HCT116 (cell line): ENCODE results near the gene GABBR2. TPM values are rescaled to one million over a fixed set of nuclear protein-coding genes. Genes with fewer than 3 reads are reported as not detected.

ENCODE experiments used
- ATAC-seq: fragments of 200-7000 bp; cut with Tn5 transposase; 2 replicates; pipeline ENCODE4 v1.9.1; 2020; ENCODE audit warnings: mild to moderate bottlenecking, moderate library complexity
- BruUV-seq: library from RNA; stranded (reverse); fragments of 400-500 nt; replicated peaks from 2 replicates; lab custom pipeline; 2021; lab: Mats Ljungman, UMichigan
- CTCF ChIA-PET: fragments of 300-600 bp; sonication (Branson Sonifier 250); formaldehyde crosslinking; loops from one replicate; lab custom pipeline; 2021; ENCODE audit warnings: antibody characterized with exemption; lab: Charles Lee
- POLR2A ChIA-PET: fragments of 300-600, 350-600 bp; sonication (Branson Sonifier 250); formaldehyde crosslinking; loops from one replicate; lab custom pipeline; 2021; ENCODE audit warnings: antibody characterized with exemption; lab: Charles Lee
- RAD21 ChIA-PET, 2 experiments: fragments of 300-600 bp; sonication (Branson Sonifier 250); formaldehyde crosslinking; loops; one replicate each; lab custom pipeline; 2023; ENCODE audit warnings: low total read pairs in 2 of 2; ENCODE audit not compliant: uncharacterized antibody in 2 of 2, unreplicated experiment in 2 of 2, low non-redundant PET in 1 of 2; lab: Charles Lee
- DNase-seq: peaks from one replicate; pipeline ENCODE4 v3.0.0-alpha.2; 2010; ENCODE audit warnings: low read depth, low spot score
- H2AFZ ChIP-seq: fragments of 200-600 bp; shearing (Covaris generic), sonication (generic); 2 replicates; pipeline ENCODE4 v1.6.1; 2017; ENCODE audit warnings: low read depth, mixed run types, mixed read lengths, antibody characterized with exemption, low read length; ENCODE audit not compliant: poor library complexity, severe bottlenecking
- H3K27ac ChIP-seq: 2 replicates; pipeline ENCODE4 v1.5.1; 2012; ENCODE audit warnings: low read depth, low read length
- H3K27me3 ChIP-seq: fragments of 200-600 bp; sonication (generic); 2 replicates; pipeline ENCODE4 v1.6.1; 2016; ENCODE audit warnings: mixed run types, low read length, mixed read lengths; ENCODE audit not compliant: insufficient read depth
- H3K36me3 ChIP-seq, 2 experiments: fragments of 200-500 bp in 1 of 2; fragments of 200-600 bp in 1 of 2; sonication (Bioruptor generic) in 1 of 2; sonication (generic) in 1 of 2; 2 replicates each; pipeline versions ENCODE4 v1.5.1 to v1.6.1; 2014 to 2016; ENCODE audit warnings: low read length in 2 of 2, inconsistent platforms in 1 of 2, mixed read lengths in 1 of 2, mixed run types in 1 of 2; ENCODE audit not compliant: insufficient read depth in 2 of 2, control insufficient read depth in 1 of 2
- H3K4me1 ChIP-seq, 2 experiments: fragments of 200-600 bp in 1 of 2; sonication (generic) in 1 of 2; 2 replicates each; pipeline versions ENCODE4 v1.5.1 to v1.6.1; 2012 to 2017; ENCODE audit warnings: low read length in 2 of 2, inconsistent platforms in 1 of 2, mild to moderate bottlenecking in 1 of 2, mixed read lengths in 1 of 2, mixed run types in 1 of 2, moderate library complexity in 1 of 2; ENCODE audit not compliant: insufficient read depth in 2 of 2, control insufficient read depth in 1 of 2
- H3K4me2 ChIP-seq: fragments of 200-600 bp; sonication (generic); 2 replicates; pipeline ENCODE4 v1.6.1; 2017; ENCODE audit warnings: mixed run types, low read length, mixed read lengths
- H3K4me3 ChIP-seq, 2 experiments: fragments of 200-600 bp in 1 of 2; sonication (generic) in 1 of 2; replicated peaks in 1 of 2; 2 replicates each; pipeline ENCODE4 v1.5.1; 2011 to 2016; ENCODE audit warnings: low read length in 2 of 2, control low read depth in 1 of 2, low read depth in 1 of 2, mild to moderate bottlenecking in 1 of 2, mixed read lengths in 1 of 2, mixed run types in 1 of 2
- H3K79me2 ChIP-seq: fragments of 200-600 bp; sonication (generic); 2 replicates; pipeline ENCODE4 v1.6.1; 2017; ENCODE audit warnings: mild to moderate bottlenecking, mixed run types, low read length, moderate library complexity, mixed read lengths; ENCODE audit not compliant: insufficient read depth
- H3K9ac ChIP-seq: fragments of 200-600 bp; sonication (generic); 2 replicates; pipeline ENCODE4 v1.6.1; 2016; ENCODE audit warnings: low read length, mixed read lengths
- H3K9me2 ChIP-seq: fragments of 200-600 bp; sonication (generic), shearing (Covaris generic); 2 replicates; pipeline ENCODE4 v1.6.1; 2017; ENCODE audit warnings: mixed run types, mild to moderate bottlenecking, moderate library complexity; ENCODE audit not compliant: insufficient read depth
- H3K9me3 ChIP-seq, 2 experiments: fragments of 200-500 bp in 1 of 2; fragments of 200-600 bp in 1 of 2; sonication (Bioruptor generic) in 1 of 2; sonication (generic) in 1 of 2; 2 replicates each; pipeline ENCODE4 v1.6.1; 2014 to 2017; ENCODE audit warnings: low read length in 2 of 2, mixed read lengths in 2 of 2, inconsistent platforms in 1 of 2, low read depth in 1 of 2, mild to moderate bottlenecking in 1 of 2, mixed run types in 1 of 2, moderate library complexity in 1 of 2; ENCODE audit not compliant: control insufficient read depth in 1 of 2, insufficient read depth in 1 of 2
- H4K20me1 ChIP-seq: fragments of 200-600 bp; sonication (generic), shearing (Covaris generic); 2 replicates; pipeline ENCODE4 v1.6.1; 2017; ENCODE audit warnings: mixed run types, mild to moderate bottlenecking, moderate library complexity; ENCODE audit not compliant: insufficient read depth
- CBX3 ChIP-seq: IDR thresholded peaks from 2 replicates; pipeline ENCODE4 v1.6.1; 2012; ENCODE audit warnings: low read depth
- EGR1 ChIP-seq: IDR thresholded peaks from 2 replicates; pipeline ENCODE4 v1.6.1; 2012; ENCODE audit warnings: low read depth
- ELF1 ChIP-seq: IDR thresholded peaks from 2 replicates; pipeline ENCODE4 v1.6.1; 2012; ENCODE audit warnings: low read depth, borderline replicate concordance
- EZH2phosphoT487 ChIP-seq: fragments of 200-600 bp; IDR thresholded peaks from 2 replicates; pipeline ENCODE4 v1.6.1; 2018; ENCODE audit warnings: antibody characterized with exemption, borderline replicate concordance
- POLR2A ChIP-seq: IDR thresholded peaks from 2 replicates; pipeline ENCODE4 v1.7.0; 2011; ENCODE audit warnings: borderline replicate concordance; ENCODE audit not compliant: insufficient read depth, insufficient read length; ENCODE audit errors: extremely low read depth
- SIN3A ChIP-seq: IDR thresholded peaks from 2 replicates; pipeline ENCODE4 v1.6.1; 2012; ENCODE audit warnings: low read depth
- YY1 ChIP-seq: IDR thresholded peaks from 2 replicates; pipeline ENCODE4 v1.6.1; 2011; ENCODE audit warnings: low read length, low read depth, moderate library complexity, mild to moderate bottlenecking; ENCODE audit not compliant: insufficient replicate concordance; ENCODE audit errors: extremely low read depth
- ZFX ChIP-seq: fragments of 450-650 bp; IDR thresholded peaks from 2 replicates; pipeline ENCODE4 v1.6.1; 2017
- ZNF274 ChIP-seq: fragments of 200-500 bp; sonication (Bioruptor generic); IDR thresholded peaks from 2 replicates; pipeline ENCODE4 v1.6.1; 2014; ENCODE audit warnings: mild to moderate bottlenecking, low read depth, low read length, inconsistent platforms
- intact Hi-C: fragments of 100-400 bp; cut with micrococcal nuclease; formaldehyde crosslinking; loops from 2 replicates; pipeline ENCODE4 v1.10.0; 2022
- total RNA-seq: library from RNA; stranded (reverse); gene quantifications from one replicate; pipeline ENCODE4 v1.2.1, GENCODE V29; 2021; ENCODE audit not compliant: unreplicated experiment
- TF ChIP-seq, protein P1 (sequence below): IDR thresholded peaks from 2 replicates; pipeline ENCODE4 v1.6.1; 2012
- TF ChIP-seq, protein P2 (sequence below), 3 experiments: fragments of 200-600 bp in 1 of 3; sonication (generic) in 1 of 3; IDR thresholded peaks in 2 of 3; conservative IDR thresholded peaks in 1 of 3; 2 replicates each; pipeline ENCODE4 v1.5.1; 2012 to 2017; ENCODE audit warnings: low read depth in 2 of 3, low read length in 2 of 3, antibody characterized with exemption in 1 of 3, borderline replicate concordance in 1 of 3, control low read depth in 1 of 3, mild to moderate bottlenecking in 1 of 3, mixed read lengths in 1 of 3, mixed run types in 1 of 3, moderate library complexity in 1 of 3; ENCODE audit not compliant: insufficient read depth in 1 of 3
- TF ChIP-seq, protein P3 (sequence below): IDR thresholded peaks from 2 replicates; pipeline ENCODE4 v1.6.1; 2012; ENCODE audit warnings: low read depth
- TF ChIP-seq, protein P4 (sequence below): IDR thresholded peaks from 2 replicates; pipeline ENCODE4 v1.6.1; 2012

The GABBR2 gene
- total RNA-seq, 1 experiment from 2014 or later, result 0.15 TPM

DNA sequence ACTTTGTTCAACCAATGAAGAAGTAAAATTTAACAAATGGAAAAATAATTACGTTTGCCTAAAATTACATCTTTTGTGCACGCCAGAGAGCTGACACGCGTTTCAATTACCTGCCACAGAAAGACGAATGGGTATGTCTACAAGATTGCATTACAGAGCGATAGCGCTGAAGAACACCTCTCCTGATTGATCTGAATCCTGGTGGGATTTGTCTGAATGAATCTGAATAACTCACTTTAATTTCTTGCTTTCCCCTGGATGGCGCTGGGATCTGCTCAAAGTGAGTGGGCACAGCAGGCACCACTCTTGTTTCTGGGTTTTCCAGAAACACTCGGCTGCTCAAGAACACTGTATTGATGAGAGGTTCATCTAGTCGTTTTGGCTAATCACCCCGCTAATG is 304.5 kb downstream of the GABBR2 start:
- H3K27me3 ChIP-seq, result no peaks in the 10 kb centered on the region
- no peak for ATAC-seq
- H3K36me3 ChIP-seq, result no peaks in the 10 kb centered on the region
- H3K27ac ChIP-seq, result no peak overlapping the region
- intact Hi-C loops, result no loop called here
- H3K9me3 ChIP-seq, result no peaks in the 10 kb centered on the region
- ChIA-PET POLR2A (no interaction called here), CTCF (no interaction called here), RAD21 (no interaction called here)
- no TSS peak for BruUV-seq
- TF ChIP-seq EGR1, result no peak
- DNase-seq, result no peak
- H3K79me2 ChIP-seq, result no peaks in the 10 kb centered on the region
- H2AFZ ChIP-seq, result no peak overlapping the region
- H3K4me3 ChIP-seq, result no peak overlapping the region
- H4K20me1 ChIP-seq, result no peaks in the 10 kb centered on the region
- no peak overlapping the region for H3K4me2 ChIP-seq
- H3K4me1 ChIP-seq, result no peaks in the 10 kb centered on the region
- H3K9ac ChIP-seq, result no peak overlapping the region
- no peaks in the 10 kb centered on the region for H3K9me2 ChIP-seq

DNA sequence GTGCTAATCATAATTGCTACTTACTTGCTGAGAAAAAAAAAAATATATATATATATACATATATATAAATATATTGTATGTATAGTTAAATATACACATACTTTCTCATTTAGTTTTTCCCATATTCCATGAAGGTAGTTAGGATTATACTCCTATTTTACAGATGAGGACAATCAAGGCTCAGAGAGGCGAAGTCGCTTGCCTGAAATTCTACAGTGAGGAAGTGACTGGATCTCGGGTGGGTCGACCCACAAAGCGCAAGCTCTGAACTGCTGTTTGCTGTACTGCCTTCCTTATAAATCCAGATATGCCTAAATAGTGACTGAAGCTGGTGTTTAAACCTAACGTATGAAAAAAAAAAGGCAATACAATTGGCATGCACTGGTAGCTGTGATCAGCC is 305.0 kb downstream of the GABBR2 start:
- TF ChIP-seq ZFX (no peak), CBX3 (no peak), ZNF274 (no peak), EGR1 (no peak), ELF1 (no peak), SIN3A (no peak), POLR2A (no peak), EZH2phosphoT487 (no peak), YY1 (no peak)
- TF ChIP-seq, protein P1, sequence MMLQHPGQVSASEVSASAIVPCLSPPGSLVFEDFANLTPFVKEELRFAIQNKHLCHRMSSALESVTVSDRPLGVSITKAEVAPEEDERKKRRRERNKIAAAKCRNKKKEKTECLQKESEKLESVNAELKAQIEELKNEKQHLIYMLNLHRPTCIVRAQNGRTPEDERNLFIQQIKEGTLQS, result no peak
- TF ChIP-seq, protein P2, sequence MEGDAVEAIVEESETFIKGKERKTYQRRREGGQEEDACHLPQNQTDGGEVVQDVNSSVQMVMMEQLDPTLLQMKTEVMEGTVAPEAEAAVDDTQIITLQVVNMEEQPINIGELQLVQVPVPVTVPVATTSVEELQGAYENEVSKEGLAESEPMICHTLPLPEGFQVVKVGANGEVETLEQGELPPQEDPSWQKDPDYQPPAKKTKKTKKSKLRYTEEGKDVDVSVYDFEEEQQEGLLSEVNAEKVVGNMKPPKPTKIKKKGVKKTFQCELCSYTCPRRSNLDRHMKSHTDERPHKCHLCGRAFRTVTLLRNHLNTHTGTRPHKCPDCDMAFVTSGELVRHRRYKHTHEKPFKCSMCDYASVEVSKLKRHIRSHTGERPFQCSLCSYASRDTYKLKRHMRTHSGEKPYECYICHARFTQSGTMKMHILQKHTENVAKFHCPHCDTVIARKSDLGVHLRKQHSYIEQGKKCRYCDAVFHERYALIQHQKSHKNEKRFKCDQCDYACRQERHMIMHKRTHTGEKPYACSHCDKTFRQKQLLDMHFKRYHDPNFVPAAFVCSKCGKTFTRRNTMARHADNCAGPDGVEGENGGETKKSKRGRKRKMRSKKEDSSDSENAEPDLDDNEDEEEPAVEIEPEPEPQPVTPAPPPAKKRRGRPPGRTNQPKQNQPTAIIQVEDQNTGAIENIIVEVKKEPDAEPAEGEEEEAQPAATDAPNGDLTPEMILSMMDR (IDR thresholded peaks at IDR 0.05 in 2 of 3, conservative IDR thresholded peaks at IDR 0.05 in 1 of 3; ENCODE audit: borderline replicate concordance in 1 of 3, insufficient read depth in 1 of 3, low read depth in 2 of 3, low read length in 2 of 3), result no peak
- TF ChIP-seq, protein P3, sequence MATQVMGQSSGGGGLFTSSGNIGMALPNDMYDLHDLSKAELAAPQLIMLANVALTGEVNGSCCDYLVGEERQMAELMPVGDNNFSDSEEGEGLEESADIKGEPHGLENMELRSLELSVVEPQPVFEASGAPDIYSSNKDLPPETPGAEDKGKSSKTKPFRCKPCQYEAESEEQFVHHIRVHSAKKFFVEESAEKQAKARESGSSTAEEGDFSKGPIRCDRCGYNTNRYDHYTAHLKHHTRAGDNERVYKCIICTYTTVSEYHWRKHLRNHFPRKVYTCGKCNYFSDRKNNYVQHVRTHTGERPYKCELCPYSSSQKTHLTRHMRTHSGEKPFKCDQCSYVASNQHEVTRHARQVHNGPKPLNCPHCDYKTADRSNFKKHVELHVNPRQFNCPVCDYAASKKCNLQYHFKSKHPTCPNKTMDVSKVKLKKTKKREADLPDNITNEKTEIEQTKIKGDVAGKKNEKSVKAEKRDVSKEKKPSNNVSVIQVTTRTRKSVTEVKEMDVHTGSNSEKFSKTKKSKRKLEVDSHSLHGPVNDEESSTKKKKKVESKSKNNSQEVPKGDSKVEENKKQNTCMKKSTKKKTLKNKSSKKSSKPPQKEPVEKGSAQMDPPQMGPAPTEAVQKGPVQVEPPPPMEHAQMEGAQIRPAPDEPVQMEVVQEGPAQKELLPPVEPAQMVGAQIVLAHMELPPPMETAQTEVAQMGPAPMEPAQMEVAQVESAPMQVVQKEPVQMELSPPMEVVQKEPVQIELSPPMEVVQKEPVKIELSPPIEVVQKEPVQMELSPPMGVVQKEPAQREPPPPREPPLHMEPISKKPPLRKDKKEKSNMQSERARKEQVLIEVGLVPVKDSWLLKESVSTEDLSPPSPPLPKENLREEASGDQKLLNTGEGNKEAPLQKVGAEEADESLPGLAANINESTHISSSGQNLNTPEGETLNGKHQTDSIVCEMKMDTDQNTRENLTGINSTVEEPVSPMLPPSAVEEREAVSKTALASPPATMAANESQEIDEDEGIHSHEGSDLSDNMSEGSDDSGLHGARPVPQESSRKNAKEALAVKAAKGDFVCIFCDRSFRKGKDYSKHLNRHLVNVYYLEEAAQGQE, result no peak
- TF ChIP-seq, protein P4, sequence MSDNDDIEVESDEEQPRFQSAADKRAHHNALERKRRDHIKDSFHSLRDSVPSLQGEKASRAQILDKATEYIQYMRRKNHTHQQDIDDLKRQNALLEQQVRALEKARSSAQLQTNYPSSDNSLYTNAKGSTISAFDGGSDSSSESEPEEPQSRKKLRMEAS, result no peak
- no TSS peak for BruUV-seq

More for the DNA sequence above, 305.0 kb downstream of the GABBR2 start:
- RAD21 ChIA-PET, result no interaction called here
- no peak overlapping the region for H3K27ac ChIP-seq
- H3K36me3 ChIP-seq, result no peaks in the 10 kb centered on the region
- DNase-seq, result no peak
- H2AFZ ChIP-seq, result no peak overlapping the region
- H3K4me1 ChIP-seq, result no peaks in the 10 kb centered on the region
- no peaks in the 10 kb centered on the region for H3K9me2 ChIP-seq
- no peaks in the 10 kb centered on the region for H3K9me3 ChIP-seq
- no peaks in the 10 kb centered on the region for H4K20me1 ChIP-seq
- peaks cover 1% of the 10 kb centered on the region; the same call in 1 of the 2 replicates for H3K27me3 ChIP-seq
- H3K4me2 ChIP-seq, result no peak overlapping the region
- intact Hi-C loops, result no loop called here
- POLR2A ChIA-PET, result no interaction called here
- CTCF ChIA-PET, result no interaction called here
- H3K4me3 ChIP-seq, result no peak overlapping the region
- H3K79me2 ChIP-seq, result no peaks in the 10 kb centered on the region
- H3K9ac ChIP-seq, result no peak overlapping the region
- no peak for ATAC-seq
